GM21619 (cell line): ENCODE data around the gene KCNIP4.

Experiments used
- ATAC-seq: cut with Tn5 transposase; IDR thresholded peaks from one replicate; pipeline ENCODE4 v1.9.1; 2021; ENCODE audit not compliant: unreplicated experiment

Gene KCNIP4

DNA sequence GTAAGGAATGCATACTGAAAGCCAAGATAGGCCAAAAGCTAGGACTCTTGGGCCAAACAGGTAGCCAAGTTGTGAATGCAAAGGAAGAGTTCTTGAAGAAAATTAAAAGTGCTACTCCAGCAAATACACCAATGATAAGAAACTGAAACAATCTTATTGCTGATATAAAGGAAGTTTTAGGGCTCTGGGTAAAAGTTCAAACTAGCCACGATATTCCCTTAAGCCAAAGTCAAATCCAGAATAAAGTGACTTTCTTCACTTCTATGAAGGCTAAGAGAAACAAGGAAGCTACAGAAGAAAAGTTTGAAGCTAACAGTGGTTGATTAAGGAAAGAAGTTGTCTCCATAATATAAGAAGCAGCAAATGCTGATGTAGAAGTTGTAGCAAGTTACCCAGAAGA is 850.7 kb downstream of the KCNIP4 start:
- no peak for ATAC-seq

DNA sequence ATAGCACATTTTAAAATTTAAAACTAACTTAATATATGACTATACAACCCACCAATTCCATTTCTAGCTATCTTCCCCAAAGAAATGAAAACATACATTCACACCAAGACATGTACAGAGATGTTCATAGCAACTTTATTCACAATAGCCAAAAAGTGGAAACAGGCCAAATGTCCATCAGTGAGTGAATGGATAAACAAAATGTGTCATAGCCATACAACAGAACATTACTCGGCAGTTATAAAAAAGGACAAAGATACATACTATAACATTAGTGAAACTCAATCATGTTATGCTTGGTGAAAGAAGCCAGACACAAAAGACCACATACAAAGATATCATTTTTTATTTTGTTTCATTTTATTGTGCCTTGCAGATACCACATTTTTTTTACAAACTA is 851.5 kb downstream of the KCNIP4 start:
- no peak for ATAC-seq

DNA sequence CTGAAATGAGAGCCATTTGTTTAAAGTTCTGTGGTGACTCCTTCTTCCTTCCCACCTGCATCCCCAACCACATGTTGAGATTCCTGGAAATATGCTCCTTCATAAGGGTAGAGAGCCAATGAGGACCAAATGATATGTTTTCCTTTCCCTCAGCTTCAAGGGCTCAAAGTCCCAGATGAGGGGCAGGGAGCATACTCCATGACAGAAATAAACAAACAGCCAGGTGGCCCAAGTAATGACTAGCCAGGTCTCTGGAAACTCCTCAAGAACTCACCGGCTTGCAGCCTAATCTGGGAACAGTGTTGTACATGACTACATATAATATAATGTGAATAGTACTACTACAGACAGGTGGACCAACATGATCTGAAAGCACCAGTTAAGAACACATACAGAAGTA is 856.0 kb downstream of the KCNIP4 start:
- ATAC-seq: no peak

DNA sequence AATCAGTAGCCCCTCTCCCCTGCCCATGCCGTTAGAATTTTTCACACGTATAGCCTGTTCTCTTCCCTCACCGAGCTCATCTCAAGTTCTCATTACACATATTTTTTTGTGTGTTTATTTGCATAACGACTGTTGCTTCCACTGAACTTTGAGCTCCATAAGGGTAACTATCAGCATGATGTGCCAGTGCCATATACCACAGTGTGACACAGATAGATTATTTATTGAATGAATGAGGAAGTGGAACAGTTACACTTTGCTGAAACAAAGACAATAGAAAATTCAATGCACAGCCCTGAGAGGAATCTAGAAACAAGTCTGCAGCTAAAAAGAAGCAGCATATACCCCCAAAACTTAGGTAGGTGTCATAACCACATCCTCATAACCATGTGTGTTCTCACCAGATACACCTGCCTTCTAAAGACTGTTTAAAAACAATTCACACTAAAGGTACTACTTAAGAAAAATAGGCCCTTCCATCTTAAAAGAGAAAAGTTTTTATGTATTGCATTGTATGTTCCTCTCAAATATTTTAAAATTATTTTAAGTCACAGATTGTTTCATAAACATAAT is 858.4 kb downstream of the KCNIP4 start:
- no peak for ATAC-seq

DNA sequence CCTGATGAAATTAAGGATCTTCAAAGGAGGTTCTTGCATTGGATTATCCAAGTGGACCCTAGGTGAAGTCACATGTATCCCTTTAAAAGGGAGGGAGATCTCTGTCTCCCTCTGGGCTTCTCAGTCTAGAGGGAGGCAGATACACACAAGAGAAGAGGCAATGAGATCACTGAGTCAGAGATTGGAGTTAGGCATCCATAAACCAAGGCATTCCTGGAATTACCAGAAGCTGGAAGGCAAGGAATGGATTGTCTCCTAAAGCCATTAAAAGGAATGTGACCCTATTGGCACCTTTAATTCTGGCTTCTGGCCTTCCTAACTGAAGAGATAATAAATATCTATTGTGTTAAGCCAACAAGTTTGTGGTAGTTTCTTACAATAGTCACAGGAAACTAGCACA is 865.2 kb downstream of the KCNIP4 start:
- ATAC-seq: no peak

DNA sequence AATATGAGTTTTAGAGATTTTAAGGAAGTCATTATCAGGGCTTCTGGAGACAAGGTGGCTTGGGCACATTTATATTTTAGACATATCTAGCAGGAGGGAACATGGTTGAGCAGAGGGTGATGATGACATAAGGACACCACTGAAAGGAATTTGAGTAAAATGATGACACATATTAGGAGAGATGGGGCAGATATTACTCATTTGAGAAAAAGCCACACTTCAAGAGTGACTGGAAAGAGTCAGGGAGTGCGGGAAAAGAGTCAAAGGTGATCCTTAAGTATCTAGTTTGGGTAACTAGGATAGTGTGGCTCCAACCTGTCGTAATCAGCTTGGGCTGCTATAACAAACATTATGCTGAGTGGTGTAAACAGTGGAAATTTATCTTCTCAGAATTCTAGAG is 870.6 kb downstream of the KCNIP4 start:
- no peak for ATAC-seq

DNA sequence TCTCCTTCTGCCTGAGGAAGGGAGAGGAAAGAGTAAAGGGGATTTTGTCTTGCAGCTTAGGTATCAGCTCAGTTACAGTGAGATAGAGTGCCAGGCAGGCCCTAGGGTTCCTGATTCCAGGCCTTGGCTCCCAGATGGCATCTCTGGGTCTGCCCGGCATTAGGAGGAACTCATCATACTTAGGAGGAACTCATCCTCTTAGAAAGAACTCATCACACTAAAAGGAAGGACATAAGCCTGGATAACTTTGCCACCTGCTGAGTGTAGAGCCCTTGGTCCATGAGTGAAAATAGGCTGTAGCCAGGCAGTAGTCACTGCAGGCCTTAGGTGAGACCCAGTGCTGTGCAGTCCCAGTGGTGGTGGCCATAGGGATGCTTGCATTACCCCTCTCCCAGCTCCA is 881.2 kb downstream of the KCNIP4 start:
- no peak for ATAC-seq

DNA sequence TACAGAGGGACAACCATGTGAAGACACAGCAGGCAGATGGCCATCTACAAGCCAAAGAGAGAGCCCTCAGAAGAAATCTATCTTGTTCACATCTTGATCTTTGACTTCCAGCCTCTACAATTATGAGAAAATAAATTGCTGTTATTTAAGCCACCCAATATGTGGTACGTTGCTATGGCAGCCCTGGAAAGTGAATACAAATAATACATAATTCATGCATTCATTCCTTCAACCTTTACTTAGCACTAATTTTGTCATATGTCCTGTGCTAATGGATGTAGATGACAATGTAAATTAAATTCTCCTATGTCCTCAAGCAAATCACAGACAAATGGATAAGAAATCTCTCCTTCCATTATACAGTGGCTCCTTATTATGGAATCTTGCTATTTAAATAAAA is 886.7 kb downstream of the KCNIP4 start:
- no peak for ATAC-seq

DNA sequence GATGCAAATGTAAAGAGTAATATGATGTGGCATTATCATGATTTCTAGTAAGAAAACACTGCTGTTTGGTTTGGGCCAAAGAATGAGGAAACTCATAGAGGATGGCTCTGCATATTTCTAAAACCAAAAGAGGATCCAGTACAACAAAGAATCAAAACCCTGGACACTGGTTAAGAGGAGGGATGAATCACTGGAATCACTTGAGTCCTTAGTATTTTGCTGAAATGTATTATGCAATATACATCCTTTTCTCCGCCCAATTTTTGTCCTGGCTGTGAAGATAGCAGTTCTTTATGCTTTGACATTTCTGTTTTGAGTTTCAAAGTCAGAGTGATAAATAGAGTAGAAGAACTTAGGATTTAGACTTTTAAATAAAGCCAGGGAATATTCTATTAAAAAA is 902.4 kb downstream of the KCNIP4 start:
- no peak for ATAC-seq

DNA sequence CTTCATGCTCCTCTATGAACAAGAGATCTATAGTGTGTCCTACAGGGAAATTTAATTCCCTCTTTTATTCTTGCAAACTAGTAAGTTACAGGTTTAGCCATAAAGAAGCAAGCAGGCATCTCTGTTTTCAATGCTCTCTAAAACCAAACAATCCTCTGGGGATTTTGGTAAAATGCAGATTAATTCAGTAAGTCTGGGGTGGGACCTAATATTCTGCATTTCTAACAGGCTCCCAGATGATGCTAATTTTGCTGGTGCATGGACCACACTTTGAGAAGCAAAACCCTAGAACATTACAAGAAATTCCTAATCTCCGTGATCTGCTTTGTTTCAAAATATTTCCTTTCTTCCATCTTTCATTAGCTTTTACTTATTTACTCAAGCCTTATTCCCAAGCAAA is 903.5 kb downstream of the KCNIP4 start:
- no peak for ATAC-seq

DNA sequence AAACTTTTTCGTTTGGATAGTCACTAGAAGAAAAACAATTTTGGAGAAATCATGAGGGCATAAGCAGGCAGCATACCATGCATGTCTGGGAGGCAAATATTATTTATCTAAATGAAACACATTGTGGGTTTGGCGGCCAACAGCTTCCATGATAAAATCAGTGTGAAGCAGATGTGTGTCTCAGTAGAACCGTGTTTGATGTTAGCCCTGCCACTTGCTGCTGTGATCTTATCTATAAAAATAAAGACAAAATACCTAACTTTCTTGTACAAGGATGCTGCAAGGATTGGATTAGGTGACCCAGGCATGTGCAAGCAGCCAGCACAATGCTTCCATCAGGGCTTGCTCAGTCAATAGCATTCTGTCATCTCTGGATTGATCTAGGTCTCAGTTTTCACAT is 906.9 kb downstream of the KCNIP4 start:
- no peak for ATAC-seq

DNA sequence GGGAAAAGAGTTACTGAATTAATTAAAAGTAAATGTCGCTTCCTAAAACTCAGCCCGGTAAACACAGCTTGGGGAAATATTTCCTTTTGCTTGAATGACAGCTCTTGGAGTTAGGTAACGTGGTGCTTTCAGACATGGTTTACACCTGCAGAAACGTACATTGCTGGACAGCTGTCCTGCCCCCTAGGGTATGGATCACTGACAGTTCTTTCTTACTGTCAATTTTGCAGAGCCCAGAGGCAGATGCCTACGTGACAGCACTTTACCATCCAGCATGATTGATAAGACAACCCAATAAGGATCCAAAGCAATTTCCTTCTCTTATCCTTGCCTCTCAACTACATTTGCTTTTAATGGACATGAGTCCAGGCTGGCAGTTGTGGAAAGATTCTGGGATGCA is 913.8 kb downstream of the KCNIP4 start:
- no peak for ATAC-seq

DNA sequence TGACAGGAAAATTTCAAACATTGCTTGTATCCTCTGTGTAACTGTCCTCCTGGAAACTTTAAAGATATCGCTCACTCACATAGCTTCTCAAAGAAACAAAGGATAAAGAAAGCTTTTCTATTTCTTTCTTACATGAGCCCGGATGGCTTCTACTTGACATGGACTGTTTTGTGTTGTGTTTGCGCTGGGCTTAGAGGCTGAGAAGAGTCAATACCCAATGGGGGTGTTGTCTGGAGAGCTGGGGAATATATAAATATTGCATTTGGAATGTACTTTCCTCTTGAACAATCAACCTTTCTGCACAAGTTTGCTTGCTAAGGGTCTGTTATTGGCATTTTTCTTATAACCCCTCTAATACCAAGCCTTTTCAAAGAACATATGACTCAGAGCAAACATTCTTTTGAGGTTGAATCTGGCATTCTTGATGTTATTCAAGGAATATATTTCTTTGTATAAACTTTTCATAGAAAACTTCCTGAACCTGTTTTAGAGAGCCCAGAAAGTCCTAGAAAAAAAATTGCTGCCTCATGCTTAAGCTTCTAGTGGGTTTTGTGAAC is 916.4 kb downstream of the KCNIP4 start:
- ATAC-seq: no peak

DNA sequence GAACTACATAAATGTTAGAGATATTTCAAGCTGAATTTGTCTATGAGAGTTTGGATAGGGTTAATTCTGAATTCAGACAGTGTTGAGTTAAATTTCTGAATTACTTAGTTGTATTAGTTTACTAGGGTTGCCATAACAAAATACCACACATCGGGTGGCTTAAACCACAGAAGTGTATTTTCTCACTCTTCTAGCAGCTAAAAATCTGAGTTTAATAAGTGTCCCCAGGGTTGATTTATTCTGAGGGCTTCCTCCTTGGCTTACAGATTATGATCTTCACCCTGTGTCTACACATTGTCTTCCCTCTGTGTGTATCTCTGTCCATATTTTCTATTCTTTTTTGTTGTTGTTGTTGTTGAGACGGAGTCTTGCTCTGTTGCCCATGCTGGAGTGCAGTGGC is 929.8 kb downstream of the KCNIP4 start:
- ATAC-seq: no peak

DNA sequence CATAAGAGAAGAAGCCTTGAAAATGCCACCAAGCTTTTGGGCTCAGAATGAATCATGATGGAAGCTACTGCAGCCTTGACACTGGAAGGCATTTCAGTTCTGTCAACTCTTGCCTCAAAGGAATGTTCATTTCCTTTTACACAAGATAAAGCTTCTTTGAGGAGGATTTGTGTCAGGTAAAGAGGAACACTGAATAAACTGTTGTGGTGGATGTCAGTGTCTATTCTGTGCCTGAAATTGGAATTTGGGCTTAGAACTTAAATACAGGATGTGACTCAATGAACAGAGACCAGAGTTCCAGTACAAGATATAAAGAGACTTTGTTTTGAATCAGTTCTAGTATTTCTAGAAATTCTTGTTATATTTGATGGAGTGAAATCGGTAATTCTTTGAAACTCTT is 935.1 kb downstream of the KCNIP4 start:
- ATAC-seq: no peak

DNA sequence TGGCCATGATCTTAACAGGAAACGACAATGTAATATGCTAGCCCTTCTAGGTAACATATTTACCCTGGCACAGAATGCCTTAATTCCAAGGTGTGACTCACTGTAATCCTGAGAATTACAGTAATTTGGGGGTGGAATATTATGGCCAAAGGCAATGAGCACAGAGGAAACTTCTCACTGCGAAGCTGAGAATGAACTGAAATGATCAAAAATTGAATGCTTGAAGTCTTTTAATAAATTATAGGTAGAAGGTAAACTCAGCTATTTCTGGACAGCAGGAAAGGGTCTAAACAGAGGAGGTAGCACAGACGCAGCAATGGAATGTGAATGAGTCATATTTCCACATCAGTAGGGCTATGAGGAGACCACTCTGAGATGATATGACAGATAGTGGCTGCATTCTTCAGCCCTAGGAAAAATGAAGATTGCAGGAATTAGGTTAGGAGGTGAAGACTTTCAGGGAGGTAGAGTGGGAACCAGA is 935.7 kb downstream of the KCNIP4 start:
- no peak for ATAC-seq

DNA sequence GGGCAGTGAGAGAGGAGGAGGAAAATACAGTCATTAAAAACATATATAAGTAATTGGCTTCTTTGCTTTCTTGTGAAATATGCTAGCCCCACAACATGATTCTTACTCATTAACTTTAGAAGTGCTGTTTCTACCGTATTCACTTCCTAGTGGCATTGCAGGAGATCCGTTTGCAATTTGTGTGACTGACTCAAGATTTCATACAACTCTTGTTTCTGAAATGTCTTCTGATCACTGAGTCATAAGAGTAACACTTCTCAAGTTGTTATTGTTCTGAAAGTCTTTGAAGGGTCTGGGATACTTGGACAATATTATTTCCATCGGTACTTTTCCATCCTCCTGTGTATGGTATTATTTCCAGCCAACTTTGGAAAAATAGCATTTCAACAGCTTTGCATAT is 937.5 kb downstream of the KCNIP4 start:
- ATAC-seq: no peak

DNA sequence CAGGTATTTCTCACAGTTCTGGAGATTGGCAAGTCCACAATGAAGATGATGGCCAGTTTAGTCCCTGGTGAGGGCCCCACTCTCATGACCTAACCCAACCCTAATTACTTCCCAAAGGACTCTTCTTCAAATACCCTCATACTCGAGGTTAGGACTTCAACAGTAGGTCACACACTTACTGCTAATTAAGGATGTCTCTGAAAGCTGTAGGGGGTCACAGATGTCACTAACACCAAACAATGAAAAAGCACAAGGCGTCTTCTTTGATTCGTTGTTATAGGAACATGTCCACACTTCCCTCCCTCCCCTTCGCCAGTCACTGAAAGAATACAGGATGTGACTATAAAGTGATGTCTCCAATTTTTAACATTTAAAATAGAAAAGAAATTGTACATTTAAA is 938.6 kb downstream of the KCNIP4 start:
- no peak for ATAC-seq

DNA sequence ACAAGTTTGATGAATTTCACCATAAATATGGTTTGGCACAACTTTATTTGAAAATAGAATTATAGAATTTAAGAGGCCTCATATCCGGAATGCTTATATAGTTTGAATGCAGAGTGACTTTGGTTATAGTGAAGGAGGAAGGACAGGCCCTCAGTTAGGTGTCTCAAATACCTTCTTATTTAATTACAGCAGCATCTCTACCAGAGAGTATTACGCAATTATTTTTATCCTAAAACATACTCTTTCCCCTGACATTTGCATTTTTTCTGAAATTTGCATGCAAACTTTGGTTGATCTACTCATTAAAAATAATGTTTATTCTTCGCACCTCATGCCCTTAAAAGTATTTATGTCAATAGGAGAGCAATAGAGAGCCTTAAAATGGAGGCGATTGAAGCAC is 942.9 kb downstream of the KCNIP4 start:
- no peak for ATAC-seq

DNA sequence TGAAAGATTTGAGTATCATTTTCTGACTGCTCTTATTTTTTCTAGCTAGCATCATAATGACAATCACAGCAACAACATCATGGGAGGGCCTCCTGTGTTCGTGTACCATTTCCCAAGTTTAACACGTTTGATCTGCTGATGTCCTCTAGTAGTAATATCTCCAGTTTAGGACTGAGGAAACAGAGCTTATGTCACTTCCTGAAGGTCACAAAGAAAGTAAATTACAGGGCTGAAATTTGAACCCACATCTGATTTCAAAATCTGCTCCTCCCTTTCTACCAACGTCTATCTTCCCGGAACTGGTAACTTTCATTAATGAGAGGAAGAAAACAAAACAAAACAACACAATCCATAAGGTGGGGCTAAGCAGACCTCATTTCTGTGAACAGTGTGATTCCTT is 945.6 kb downstream of the KCNIP4 start:
- ATAC-seq: no peak

DNA sequence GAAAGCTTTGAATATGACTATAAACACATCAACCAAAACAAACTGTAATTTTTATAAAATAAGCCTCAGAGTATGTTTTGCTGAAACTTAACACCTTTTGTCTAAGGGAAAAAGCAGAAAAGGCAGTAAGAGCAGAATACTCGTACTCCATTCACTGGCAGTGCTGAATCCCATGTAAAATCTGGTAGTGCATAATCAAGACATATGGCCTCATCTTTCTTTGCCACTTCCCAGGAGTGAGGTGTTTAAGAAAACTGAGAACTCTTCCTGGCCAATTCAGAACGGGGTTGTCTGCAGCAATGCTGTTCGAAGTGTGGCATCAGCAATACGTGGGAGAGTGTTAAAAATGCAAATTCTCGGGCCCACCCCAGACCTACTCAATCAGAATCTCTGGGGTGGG is 946.3 kb downstream of the KCNIP4 start:
- no peak for ATAC-seq

DNA sequence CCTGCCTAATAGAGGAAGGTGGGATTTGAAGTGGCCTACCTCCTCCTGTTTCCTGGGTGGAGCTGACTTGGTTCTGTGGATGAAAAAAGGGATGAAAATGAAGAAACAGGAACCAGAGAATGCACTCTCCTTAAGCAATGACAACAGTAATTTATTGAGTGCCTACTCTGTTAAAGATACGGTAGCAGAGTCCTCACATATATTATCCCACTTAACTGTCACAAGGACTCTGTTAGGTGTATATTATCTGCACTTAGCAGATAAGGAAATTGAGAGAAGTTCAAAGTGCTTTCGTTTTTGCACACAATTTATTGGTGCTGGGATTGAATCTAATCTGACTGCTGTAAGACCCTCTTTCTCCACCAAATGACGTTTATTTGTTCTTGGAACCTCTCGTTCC is 947.1 kb downstream of the KCNIP4 start:
- no peak for ATAC-seq

DNA sequence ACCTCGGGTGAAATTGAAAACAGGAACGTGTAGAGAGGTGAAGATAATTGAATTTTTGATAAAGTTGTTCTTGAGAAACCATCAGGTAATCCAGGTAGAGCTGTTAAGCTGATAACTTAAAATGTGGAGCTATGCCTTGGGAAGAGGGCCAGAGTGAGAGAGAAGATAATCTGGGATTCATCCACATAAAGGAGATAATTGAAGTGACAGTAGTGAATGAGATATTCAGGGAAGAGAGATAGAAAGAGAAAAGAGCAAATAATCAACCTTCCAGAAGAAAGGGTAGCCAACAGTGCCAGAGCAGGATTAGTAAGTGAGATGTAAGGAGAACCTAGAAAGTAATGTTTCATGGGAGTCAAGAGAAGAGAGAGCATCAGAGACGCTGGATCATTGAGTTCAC is 950.7 kb downstream of the KCNIP4 start:
- no peak for ATAC-seq
